Measurements from ENCODE around the gene COQ3. TPM values are rescaled to one million over a fixed set of nuclear protein-coding genes. Genes with fewer than 3 reads are reported as not detected.
A peak's percentile ranks its signal among the peaks of the same experiment; 100 is the strongest.
"Not testable (repeated sequence)": the region's sequence is repeated elsewhere in the genome, so short reads cannot be mapped to it uniquely, and the experiment has no call there.

COQ3 gene
- total RNA-seq, 1 experiment from 2014 or later: 5.3 TPM

- DNase-seq (ENCODE audit: low read depth): no peak
Observed at GRCh38 chr6:99384507-99384906, 9.5 kb downstream of the COQ3 start.

- no peak for DNase-seq (ENCODE audit: low read depth)
Observed at GRCh38 chr6:99378636-99379035, 15.4 kb downstream of the COQ3 start.

GRCh38 chr6:99369533-99369932, 24.5 kb downstream of the COQ3 start:
- DNase-seq (ENCODE audit: low read depth): no peak

GRCh38 chr6:99366852-99367251, 27.1 kb downstream of the COQ3 start:
- DNase-seq (ENCODE audit: low read depth): no peak

- DNase-seq (ENCODE audit: low read depth): no peak
Observed at GRCh38 chr6:99364026-99364425, 30.0 kb downstream of the COQ3 start.

- DNase-seq (ENCODE audit: low read depth): no peak
Observed at GRCh38 chr6:99362678-99363268, 31.2 kb downstream of the COQ3 start.

- DNase-seq (ENCODE audit: low read depth): no peak
Observed at GRCh38 chr6:99359800-99360199, 34.2 kb downstream of the COQ3 start.

- no peak for DNase-seq (ENCODE audit: low read depth)
Observed at GRCh38 chr6:99356641-99357040, 37.4 kb downstream of the COQ3 start.

- DNase-seq (ENCODE audit: low read depth): no peak
Observed at GRCh38 chr6:99354983-99355382, 39.0 kb downstream of the COQ3 start.

GRCh38 chr6:99353126-99353525, 40.9 kb downstream of the COQ3 start:
- no peak for DNase-seq (ENCODE audit: low read depth)

GRCh38 chr6:99350573-99350972, 43.4 kb downstream of the COQ3 start:
- DNase-seq (ENCODE audit: low read depth): no peak

GRCh38 chr6:99349171-99350141, 44.5 kb downstream of the COQ3 start, which contains the start of gene FAXC:
TSS of gene FAXC (minus strand) at chr6:99349674. CDS start at chr6:99349372, 302 bp downstream.
- DNase-seq (ENCODE audit: low read depth): no peak

GRCh38 chr6:99348288-99349170, 45.5 kb downstream of the COQ3 start:
- DNase-seq (ENCODE audit: low read depth): no peak

- no peak for DNase-seq (ENCODE audit: low read depth)
Observed at GRCh38 chr6:99347804-99348203, 46.2 kb downstream of the COQ3 start.

- no peak for DNase-seq (ENCODE audit: low read depth)
Observed at GRCh38 chr6:99346595-99346994, 47.4 kb downstream of the COQ3 start.

GRCh38 chr6:99345164-99345563, 48.8 kb downstream of the COQ3 start:
- no peak for DNase-seq (ENCODE audit: low read depth)

GRCh38 chr6:99344289-99344688, 49.7 kb downstream of the COQ3 start:
- DNase-seq (ENCODE audit: low read depth): peak; percentile 65

- no peak for DNase-seq (ENCODE audit: low read depth)
Observed at GRCh38 chr6:99341862-99342455, 52.0 kb downstream of the COQ3 start.

- DNase-seq (ENCODE audit: low read depth): no peak
Observed at GRCh38 chr6:99338188-99338587, 55.8 kb downstream of the COQ3 start.

- not testable (repeated sequence) for DNase-seq (ENCODE audit: low read depth)
Observed at GRCh38 chr6:99335298-99335697, 58.7 kb downstream of the COQ3 start.

- peak; percentile 61 for DNase-seq (ENCODE audit: low read depth)
Observed at GRCh38 chr6:99334526-99335127, 59.4 kb downstream of the COQ3 start.
